Bronchial epithelial cell (primary cell): Measurements from ENCODE around the gene HSPA1B. TPM values are rescaled to one million over a fixed set of nuclear protein-coding genes. Genes with fewer than 3 reads are reported as not detected.
A peak's percentile ranks its signal among the peaks of the same experiment; 100 is the strongest.

ENCODE experiments used
- DNase-seq: peaks from one replicate; pipeline ENCODE4 v3.0.0-alpha.2; 2010; ENCODE audit warnings: low read depth
- FAIRE-seq: peaks from 2 replicates; lab custom pipeline; 2011; peaks lifted over from hg19 to GRCh38; lab: Jason Lieb, UNC
- H3K27me3 ChIP-seq: 2 replicates; pipeline ENCODE4 v1.5.1; 2011; ENCODE audit warnings: low read length; ENCODE audit not compliant: control insufficient read depth, insufficient read depth
- H3K36me3 ChIP-seq: 2 replicates; pipeline ENCODE4 v1.5.1; 2011; ENCODE audit warnings: low read length; ENCODE audit not compliant: control insufficient read depth, insufficient read depth
- H3K4me3 ChIP-seq: 2 replicates; pipeline ENCODE4 v1.5.1; 2011; ENCODE audit warnings: mild to moderate bottlenecking, low read depth, low read length, control low read depth
- total RNA-seq: library from RNA; depleted of rRNA; stranded (reverse); fragments of >200 nt; gene quantifications from 2 replicates; pipeline ENCODE4 v1.2.1, GENCODE V29; 2014
- TF ChIP-seq, protein P1 (sequence below): IDR thresholded peaks from 2 replicates; pipeline ENCODE4 v1.5.1; 2011; ENCODE audit warnings: mild to moderate bottlenecking, moderate library complexity, low read length, control low read depth, inconsistent platforms; ENCODE audit not compliant: insufficient read depth, severe bottlenecking

HSPA1B gene
- total RNA-seq, 1 donor from 2014 or later, result 118 TPM

DNA sequence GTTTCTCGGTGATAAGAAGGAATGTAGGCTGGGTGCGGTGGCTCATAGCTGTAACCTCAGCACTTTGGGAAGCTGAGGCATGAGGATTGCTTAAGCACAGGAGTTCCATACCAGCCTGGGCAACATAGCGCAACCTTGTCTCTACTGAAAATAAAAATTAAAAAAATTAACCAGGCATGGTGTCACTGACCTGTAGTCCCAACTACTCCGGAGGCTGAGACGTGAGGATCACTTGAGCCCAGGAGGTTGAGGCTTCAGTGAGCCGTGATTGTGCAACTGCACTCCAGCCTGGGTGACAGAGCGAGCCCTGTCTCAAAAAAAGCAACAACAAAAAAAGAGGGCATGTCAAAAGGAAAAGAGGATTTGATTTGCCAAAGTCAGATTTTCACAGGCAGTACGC is 31.2 kb downstream of the HSPA1B start:
- H3K36me3 ChIP-seq, result peaks cover 13% of the 10 kb centered on the region
- TF ChIP-seq, protein P1, sequence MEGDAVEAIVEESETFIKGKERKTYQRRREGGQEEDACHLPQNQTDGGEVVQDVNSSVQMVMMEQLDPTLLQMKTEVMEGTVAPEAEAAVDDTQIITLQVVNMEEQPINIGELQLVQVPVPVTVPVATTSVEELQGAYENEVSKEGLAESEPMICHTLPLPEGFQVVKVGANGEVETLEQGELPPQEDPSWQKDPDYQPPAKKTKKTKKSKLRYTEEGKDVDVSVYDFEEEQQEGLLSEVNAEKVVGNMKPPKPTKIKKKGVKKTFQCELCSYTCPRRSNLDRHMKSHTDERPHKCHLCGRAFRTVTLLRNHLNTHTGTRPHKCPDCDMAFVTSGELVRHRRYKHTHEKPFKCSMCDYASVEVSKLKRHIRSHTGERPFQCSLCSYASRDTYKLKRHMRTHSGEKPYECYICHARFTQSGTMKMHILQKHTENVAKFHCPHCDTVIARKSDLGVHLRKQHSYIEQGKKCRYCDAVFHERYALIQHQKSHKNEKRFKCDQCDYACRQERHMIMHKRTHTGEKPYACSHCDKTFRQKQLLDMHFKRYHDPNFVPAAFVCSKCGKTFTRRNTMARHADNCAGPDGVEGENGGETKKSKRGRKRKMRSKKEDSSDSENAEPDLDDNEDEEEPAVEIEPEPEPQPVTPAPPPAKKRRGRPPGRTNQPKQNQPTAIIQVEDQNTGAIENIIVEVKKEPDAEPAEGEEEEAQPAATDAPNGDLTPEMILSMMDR, result no peak
- no peaks in the 10 kb centered on the region for H3K27me3 ChIP-seq
- DNase-seq (no peak), FAIRE-seq (no peak)
- no peak overlapping the region for H3K4me3 ChIP-seq

DNA sequence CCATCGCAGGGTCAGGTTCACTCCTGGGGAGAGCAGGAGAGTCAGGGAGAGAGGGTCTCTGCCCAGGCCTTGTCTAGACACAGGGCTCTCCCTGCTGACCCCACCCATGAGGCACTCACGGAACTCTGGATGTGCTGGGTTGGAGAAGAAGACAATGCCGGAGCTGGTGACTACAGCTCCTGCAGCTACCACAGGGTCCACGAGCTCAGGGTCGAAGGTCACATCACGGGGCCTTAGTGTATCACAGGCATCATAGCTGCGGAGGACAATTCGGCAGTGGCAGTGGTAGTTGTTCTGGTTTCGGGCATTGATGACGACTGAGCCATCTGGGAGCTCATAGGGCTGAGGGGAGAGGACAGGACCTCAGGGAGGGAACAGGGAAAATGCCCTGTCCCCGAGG is 32.4 kb downstream of the HSPA1B start:
- Histone ChIP-seq H3K36me3 (peaks cover 13% of the 10 kb centered on the region), H3K4me3 (no peak overlapping the region), H3K27me3 (no peaks in the 10 kb centered on the region)
- FAIRE-seq (no peak), DNase-seq (no peak)
- TF ChIP-seq, protein P1, result no peak

DNA sequence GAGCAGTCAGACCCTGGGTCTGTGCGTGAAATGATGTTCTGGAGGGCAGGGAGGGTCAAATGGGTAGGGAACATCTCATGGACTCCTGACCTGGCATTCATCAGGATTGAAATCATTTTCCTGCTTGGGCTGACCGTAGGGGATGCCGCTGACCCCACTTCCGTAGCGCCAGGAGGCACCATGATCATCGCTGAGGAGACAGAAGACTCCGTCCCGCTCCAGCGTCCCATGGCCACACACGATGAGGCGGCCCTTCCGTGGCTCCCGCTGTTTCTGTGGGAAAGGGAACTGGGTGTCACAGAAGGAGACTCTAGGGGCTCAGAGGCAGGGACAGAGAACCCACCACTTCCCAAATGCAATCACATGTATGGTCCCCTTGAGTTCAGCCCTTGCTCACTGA is 32.8 kb downstream of the HSPA1B start:
- Histone ChIP-seq H3K27me3 (no peaks in the 10 kb centered on the region), H3K36me3 (peaks cover 13% of the 10 kb centered on the region), H3K4me3 (no peak overlapping the region)
- DNase-seq (no peak), FAIRE-seq (no peak)
- TF ChIP-seq, protein P1, result no peak

DNA sequence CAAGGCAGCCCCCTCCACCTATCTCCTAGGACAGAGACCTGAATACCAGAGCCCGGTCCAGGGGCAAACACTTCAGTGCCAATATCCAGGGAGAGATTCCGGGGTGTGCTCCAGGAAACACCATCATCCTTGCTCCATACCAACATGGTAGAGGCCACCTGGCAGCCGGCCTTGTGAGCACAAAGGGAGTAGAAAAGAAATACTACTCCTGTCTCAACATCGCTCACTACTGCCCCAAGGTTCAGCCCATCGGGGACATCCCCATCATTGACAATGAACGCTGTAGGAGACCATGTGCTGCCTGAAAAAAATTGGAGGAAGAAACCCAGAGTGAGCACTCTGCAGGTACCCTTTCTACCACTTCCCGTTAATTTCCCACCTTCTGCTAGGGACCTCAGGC is 33.6 kb downstream of the HSPA1B start:
- no peaks in the 10 kb centered on the region for H3K27me3 ChIP-seq
- TF ChIP-seq, protein P1, result no peak
- DNase-seq (no peak), FAIRE-seq (no peak)
- no peak overlapping the region for H3K4me3 ChIP-seq
- peaks cover 13% of the 10 kb centered on the region for H3K36me3 ChIP-seq

DNA sequence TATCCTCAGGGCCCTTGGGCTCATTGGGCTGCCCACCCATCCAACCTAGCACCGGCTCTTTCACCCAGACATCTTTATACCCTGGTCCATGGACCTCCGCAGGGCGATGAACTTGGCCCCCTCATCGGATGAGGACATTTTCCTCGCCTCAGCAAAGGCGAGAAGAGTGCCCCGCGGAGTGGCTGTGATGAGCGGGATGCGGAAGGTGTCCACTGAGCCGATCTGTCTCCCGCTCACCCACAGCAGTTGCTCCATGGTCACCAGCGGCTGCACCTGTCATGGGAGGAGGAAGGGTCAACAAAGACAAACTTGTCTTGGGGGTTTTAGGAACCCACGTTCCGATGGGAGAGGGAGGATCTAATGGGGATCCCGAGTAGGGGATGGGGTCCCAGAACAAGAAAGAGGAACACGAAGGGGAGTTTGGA is 34.4 kb downstream of the HSPA1B start:
- Histone ChIP-seq H3K4me3 (peak overlapping the region; percentile 82), H3K36me3 (peaks cover 13% of the 10 kb centered on the region), H3K27me3 (no peaks in the 10 kb centered on the region)
- DNase-seq (no peak), FAIRE-seq (no peak)
- TF ChIP-seq, protein P1, result no peak
